ENCODE data around the gene PILRB. TPM values are rescaled to one million over a fixed set of nuclear protein-coding genes. Genes with fewer than 3 reads are reported as not detected.
"Not testable (repeated sequence)": the region's sequence is repeated elsewhere in the genome, so short reads cannot be mapped to it uniquely, and the experiment has no call there.

PILRB gene
- total and polyA plus RNA-seq, 7 donors: 4.9 to 65.6 (median 34.2) TPM

GRCh38 chr7:100372256-100372655 lies 14.3 kb downstream of the PILRB start:
- no peaks in the 10 kb centered on the region for H3K27me3 ChIP-seq
- peak overlapping the region in 3 of 4 donors; percentile 17 to 50 (median 42) for H3K27ac ChIP-seq
- intact Hi-C loops (cut with DNase I): no loop called here
- peaks cover 0 to 12% (median 0%) of the 10 kb centered on the region in 4 donors for H3K36me3 ChIP-seq
- H3K4me3 ChIP-seq: no peak overlapping the region
- H3K9me3 ChIP-seq: no peaks in the 10 kb centered on the region
- 41 to 51% methylated on average over 8 of the region's 8 CpGs for WGBS, 2 donors
- TF ChIP-seq POLR2A (IDR thresholded peaks at IDR 0.05): no peak
- peak in 1 of 4 donors; percentile 12 for TF ChIP-seq POLR2AphosphoS5 (IDR thresholded peaks at IDR 0.05)
- DNase-seq: no peak
- H3K4me1 ChIP-seq: peaks cover 0 to 14% (median 4%) of the 10 kb centered on the region in 4 donors

GRCh38 chr7:100372694-100373093 lies 14.8 kb downstream of the PILRB start:
- Histone ChIP-seq H3K27ac (peak overlapping the region; percentile 17 to 50 (median 40)), H3K27me3 (no peaks in the 10 kb centered on the region), H3K9me3 (no peaks in the 10 kb centered on the region), H3K4me1 (peaks cover 0 to 14% (median 4%) of the 10 kb centered on the region in 4 donors), H3K36me3 (peaks cover 0 to 7% (median 0%) of the 10 kb centered on the region in 4 donors), H3K4me3 (no peak overlapping the region)
- intact Hi-C loops (cut with DNase I): no loop called here
- TF ChIP-seq POLR2A (IDR thresholded peaks at IDR 0.05) (no peak), EP300 (IDR thresholded peaks at IDR 0.05) (no peak), CTCF (IDR thresholded peaks at IDR 0.05) (no peak), POLR2AphosphoS5 (IDR thresholded peaks at IDR 0.05) (no peak)
- no peak for DNase-seq
- 57 to 67% methylated on average over 6 of the region's 6 CpGs for WGBS, 2 donors

GRCh38 chr7:100373261-100373831 lies 15.4 kb downstream of the PILRB start, which contains the start of gene PILRA:
Gene PILRA (plus strand): TSS chr7:100373487. CDS start chr7:100373657, 170 bp downstream.
- H3K36me3 ChIP-seq: peaks cover 0 to 2% (median 0%) of the 10 kb centered on the region in 4 donors
- peak within 1 kb of the TSS; percentile 17 to 50 (median 40) for H3K27ac ChIP-seq
- intact Hi-C loops (cut with DNase I): no loop called here
- H3K27me3 ChIP-seq: no peaks in the 10 kb centered on the region
- no peaks in the 10 kb centered on the region for H3K9me3 ChIP-seq
- H3K4me3 ChIP-seq: peak within 1 kb of the TSS in 2 of 4 donors; percentile 19 to 30
- no peak for TF ChIP-seq POLR2A (IDR thresholded peaks at IDR 0.05)
- TF ChIP-seq CTCF (IDR thresholded peaks at IDR 0.05): no peak
- no peak for TF ChIP-seq EP300 (IDR thresholded peaks at IDR 0.05)
- TF ChIP-seq POLR2AphosphoS5 (IDR thresholded peaks at IDR 0.05): no peak
- no peak for DNase-seq
- peaks cover 0 to 14% (median 4%) of the 10 kb centered on the region in 4 donors for H3K4me1 ChIP-seq
- 48 to 62% methylated on average over 12 of the region's 12 CpGs for WGBS, 2 donors

GRCh38 chr7:100373870-100374598 lies 16.1 kb downstream of the PILRB start:
- 71 to 79% methylated on average over 15 of the region's 15 CpGs for WGBS, 2 donors
- Histone ChIP-seq H3K27ac (peak overlapping the region in 3 of 4 donors; percentile 17 to 50 (median 42)), H3K4me1 (peaks cover 0 to 14% (median 4%) of the 10 kb centered on the region in 4 donors), H3K4me3 (peak overlapping the region in 2 of 4 donors; percentile 19 to 30)
- H3K27me3 ChIP-seq; H3K9me3 ChIP-seq; DNase-seq; intact Hi-C loops (cut with DNase I); H3K36me3 ChIP-seq: not testable (repeated sequence)

- Histone ChIP-seq H3K27me3 (no peaks in the 10 kb centered on the region), H3K27ac (no peak overlapping the region), H3K4me3 (peak overlapping the region in 1 of 4 donors; percentile 19), H3K9me3 (no peaks in the 10 kb centered on the region), H3K36me3 (no peaks in the 10 kb centered on the region), H3K4me1 (peaks cover 0 to 14% (median 4%) of the 10 kb centered on the region in 4 donors)
- 69 to 78% methylated on average over 5 of the region's 5 CpGs for WGBS, 2 donors
- DNase-seq: no peak
- intact Hi-C loops (cut with DNase I): no loop called here
- TF ChIP-seq CTCF (IDR thresholded peaks at IDR 0.05) (no peak), POLR2A (IDR thresholded peaks at IDR 0.05) (no peak), EP300 (IDR thresholded peaks at IDR 0.05) (no peak), POLR2AphosphoS5 (IDR thresholded peaks at IDR 0.05) (no peak)
Measured at GRCh38 chr7:100374601-100375000, 16.7 kb downstream of the PILRB start.
